Osteocyte (in vitro differentiated cells): ENCODE data around the gene LRP1B. TPM values are rescaled to one million over a fixed set of nuclear protein-coding genes. Genes with fewer than 3 reads are reported as not detected.

Source experiments
- DNase-seq: peaks from one replicate; pipeline ENCODE4 v3.0.0; 2021; ENCODE audit warnings: mixed read lengths; ENCODE audit not compliant: unreplicated experiment; ENCODE audit errors: extremely low spot score
- H3K27ac Mint-ChIP-seq: one replicate; pipeline ENCODE4 v1.8.0; 2021; ENCODE audit warnings: mild to moderate bottlenecking, mixed read lengths; ENCODE audit not compliant: unreplicated experiment
- H3K27me3 Mint-ChIP-seq: one replicate; pipeline ENCODE4 v1.8.0; 2021; ENCODE audit warnings: mixed read lengths; ENCODE audit not compliant: unreplicated experiment
- H3K36me3 Mint-ChIP-seq: one replicate; pipeline ENCODE4 v1.8.0; 2021; ENCODE audit warnings: mixed read lengths; ENCODE audit not compliant: unreplicated experiment
- H3K4me1 Mint-ChIP-seq: one replicate; pipeline ENCODE4 v1.8.0; 2021; ENCODE audit warnings: mixed read lengths; ENCODE audit not compliant: unreplicated experiment
- H3K4me3 Mint-ChIP-seq: one replicate; pipeline ENCODE4 v1.8.0; 2021; ENCODE audit warnings: mild to moderate bottlenecking, moderate library complexity, mixed read lengths; ENCODE audit not compliant: unreplicated experiment
- H3K9me3 Mint-ChIP-seq: one replicate; pipeline ENCODE4 v1.8.0; 2021; ENCODE audit warnings: mixed read lengths; ENCODE audit not compliant: unreplicated experiment
- total RNA-seq: library from RNA; stranded (reverse); gene quantifications from 2 replicates; pipeline ENCODE4 v1.2.1, GENCODE V29; 2021
- TF ChIP-seq, protein P1 (sequence below): fragments of 200-600 bp; sonication (generic); IDR thresholded peaks from 2 replicates; pipeline ENCODE4 v1.5.0; 2021; ENCODE audit warnings: antibody characterized with exemption, mild to moderate bottlenecking, moderate library complexity

Gene LRP1B
- total RNA-seq, 1 donor from 2014 or later: 3.6 TPM

DNA sequence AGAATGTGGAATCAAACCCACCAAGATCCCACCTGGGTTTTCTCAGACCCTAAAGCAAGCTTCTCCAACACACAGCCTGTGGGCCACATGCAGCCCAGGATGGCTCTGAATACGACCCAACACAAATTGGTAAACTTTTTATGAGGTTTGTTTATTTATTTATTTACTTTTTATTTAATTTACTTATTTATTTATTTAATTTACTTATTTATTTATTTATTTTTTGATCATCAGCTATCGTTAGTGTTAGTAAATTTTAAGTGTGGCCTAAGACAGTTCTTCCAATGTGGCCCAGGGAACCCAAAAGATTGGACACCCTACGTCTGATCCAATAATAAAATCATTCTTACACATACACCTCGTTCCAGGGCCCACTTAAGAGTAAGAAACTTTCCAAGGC, 1451.1 kb downstream of the LRP1B start:
- DNase-seq: no peak

DNA sequence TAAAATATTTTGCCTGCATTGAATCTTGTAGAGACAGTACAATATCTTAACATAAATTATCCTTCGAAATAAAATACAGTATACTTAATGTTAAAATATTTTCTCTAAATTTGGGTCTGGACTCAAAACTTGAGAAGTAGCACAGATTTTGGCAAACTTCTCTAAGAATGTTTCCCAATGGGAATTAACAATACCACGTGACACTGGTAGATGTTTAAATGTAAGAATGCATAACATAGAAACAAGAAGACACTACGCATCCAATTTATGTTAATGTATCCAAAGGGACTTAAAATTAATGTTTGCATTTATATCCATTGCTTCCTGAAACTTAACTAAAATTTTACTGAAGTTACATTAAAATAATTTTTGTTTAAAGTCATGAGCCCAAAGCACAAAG, 1460.9 kb downstream of the LRP1B start:
- Mint-ChIP-seq H3K27me3 (no peaks in the 10 kb centered on the region), H3K9me3 (no peaks in the 10 kb centered on the region), H3K36me3 (no peaks in the 10 kb centered on the region), H3K4me3 (no peak overlapping the region), H3K4me1 (no peaks in the 10 kb centered on the region), H3K27ac (no peak overlapping the region)
- DNase-seq: no peak
- TF ChIP-seq, protein P1, sequence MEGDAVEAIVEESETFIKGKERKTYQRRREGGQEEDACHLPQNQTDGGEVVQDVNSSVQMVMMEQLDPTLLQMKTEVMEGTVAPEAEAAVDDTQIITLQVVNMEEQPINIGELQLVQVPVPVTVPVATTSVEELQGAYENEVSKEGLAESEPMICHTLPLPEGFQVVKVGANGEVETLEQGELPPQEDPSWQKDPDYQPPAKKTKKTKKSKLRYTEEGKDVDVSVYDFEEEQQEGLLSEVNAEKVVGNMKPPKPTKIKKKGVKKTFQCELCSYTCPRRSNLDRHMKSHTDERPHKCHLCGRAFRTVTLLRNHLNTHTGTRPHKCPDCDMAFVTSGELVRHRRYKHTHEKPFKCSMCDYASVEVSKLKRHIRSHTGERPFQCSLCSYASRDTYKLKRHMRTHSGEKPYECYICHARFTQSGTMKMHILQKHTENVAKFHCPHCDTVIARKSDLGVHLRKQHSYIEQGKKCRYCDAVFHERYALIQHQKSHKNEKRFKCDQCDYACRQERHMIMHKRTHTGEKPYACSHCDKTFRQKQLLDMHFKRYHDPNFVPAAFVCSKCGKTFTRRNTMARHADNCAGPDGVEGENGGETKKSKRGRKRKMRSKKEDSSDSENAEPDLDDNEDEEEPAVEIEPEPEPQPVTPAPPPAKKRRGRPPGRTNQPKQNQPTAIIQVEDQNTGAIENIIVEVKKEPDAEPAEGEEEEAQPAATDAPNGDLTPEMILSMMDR: no peak

More for the DNA sequence above, 1451.1 kb downstream of the LRP1B start:
- no peaks in the 10 kb centered on the region for H3K36me3 Mint-ChIP-seq
- no peaks in the 10 kb centered on the region for H3K4me1 Mint-ChIP-seq
- no peak overlapping the region for H3K4me3 Mint-ChIP-seq
- no peak overlapping the region for H3K27ac Mint-ChIP-seq
- H3K27me3 Mint-ChIP-seq: no peaks in the 10 kb centered on the region
- H3K9me3 Mint-ChIP-seq: no peaks in the 10 kb centered on the region
- TF ChIP-seq, protein P1: no peak

DNA sequence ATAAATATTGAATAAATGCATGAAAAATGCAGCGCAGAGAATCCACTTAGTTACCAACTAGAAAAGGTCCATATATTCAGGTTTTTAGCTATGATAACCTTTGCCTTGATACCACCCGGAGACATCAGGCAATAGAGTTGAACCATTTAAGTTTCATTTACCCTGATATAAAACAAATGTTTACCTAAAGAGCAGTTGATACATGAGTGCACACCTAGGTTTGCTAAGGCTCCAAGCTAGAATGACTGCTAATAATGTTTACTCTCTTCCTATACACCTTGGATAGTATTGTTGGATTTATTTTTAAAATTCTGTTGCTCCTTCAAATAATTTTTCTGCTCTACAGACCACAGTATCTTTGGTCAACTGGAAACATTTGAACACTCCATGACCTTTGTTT, 1463.6 kb downstream of the LRP1B start:
- Mint-ChIP-seq H3K4me3 (no peak overlapping the region), H3K27me3 (no peaks in the 10 kb centered on the region), H3K9me3 (no peaks in the 10 kb centered on the region), H3K27ac (no peak overlapping the region), H3K36me3 (no peaks in the 10 kb centered on the region), H3K4me1 (no peaks in the 10 kb centered on the region)
- TF ChIP-seq, protein P1: no peak
- no peak for DNase-seq

DNA sequence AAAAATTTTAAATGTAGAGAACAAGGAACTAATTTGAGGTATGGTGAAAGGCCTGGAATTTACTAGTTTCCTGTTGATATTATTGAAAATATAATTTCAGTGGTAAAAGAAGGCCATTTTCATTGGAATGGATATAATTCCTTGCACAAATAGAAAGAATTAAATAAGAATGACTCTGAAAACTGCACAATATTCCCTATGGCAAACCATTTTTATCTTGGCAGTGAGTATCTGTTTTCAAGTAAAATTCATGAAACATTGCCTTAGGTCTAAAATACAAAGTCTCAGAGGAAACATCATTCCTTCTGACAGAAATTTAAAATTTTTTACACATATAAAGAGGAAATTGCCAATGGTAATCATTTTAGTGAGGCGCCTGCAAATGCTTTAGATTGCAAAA, 1468.3 kb downstream of the LRP1B start:
- TF ChIP-seq, protein P1: no peak
- Mint-ChIP-seq H3K36me3 (no peaks in the 10 kb centered on the region), H3K9me3 (no peaks in the 10 kb centered on the region), H3K27me3 (no peaks in the 10 kb centered on the region), H3K27ac (no peak overlapping the region), H3K4me3 (no peak overlapping the region), H3K4me1 (no peaks in the 10 kb centered on the region)
- no peak for DNase-seq

DNA sequence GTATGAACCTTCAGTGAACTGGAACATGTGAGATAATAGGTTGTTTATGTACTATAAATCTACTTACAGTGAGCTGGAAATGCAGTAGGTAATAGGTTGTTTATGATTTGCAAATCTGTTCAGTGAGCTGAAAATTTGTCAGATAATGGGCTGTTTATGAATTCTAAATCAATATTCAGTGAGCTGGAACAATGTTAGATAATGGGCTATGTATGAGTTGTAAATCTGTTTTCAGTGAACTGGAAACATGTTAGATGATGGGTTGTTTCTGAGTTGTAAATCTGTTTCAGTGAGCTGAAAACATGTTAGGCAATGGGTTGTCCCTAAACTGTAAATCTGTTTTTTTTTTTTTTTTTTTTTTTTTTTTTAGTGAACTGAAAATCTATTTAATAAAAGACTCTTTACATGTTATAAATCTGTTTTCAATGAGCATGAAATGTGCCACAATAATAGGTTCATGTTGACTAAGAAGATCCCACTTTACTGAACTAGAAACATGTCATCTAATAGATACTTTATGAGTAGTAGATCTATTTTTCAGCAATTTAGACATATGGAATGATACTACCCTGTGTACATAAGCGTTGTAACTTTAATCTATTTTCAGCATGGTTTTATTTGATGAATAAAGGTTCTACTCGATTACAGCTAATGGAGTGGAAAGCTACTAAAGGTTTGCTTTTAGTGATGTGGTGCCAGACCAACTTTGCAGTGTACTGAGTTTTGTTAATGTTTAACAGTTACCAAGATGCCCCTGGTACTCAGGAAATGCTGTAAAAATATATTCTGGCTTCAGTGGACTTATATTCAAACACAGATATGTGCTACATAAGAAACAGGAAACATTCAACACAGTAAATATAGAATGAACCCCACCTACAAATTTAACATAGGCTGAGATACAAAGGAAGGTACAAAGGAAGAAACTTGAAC, 1471.8 kb downstream of the LRP1B start:
- H3K36me3 Mint-ChIP-seq: no peaks in the 10 kb centered on the region
- no peak for DNase-seq
- H3K4me3 Mint-ChIP-seq: no peak overlapping the region
- TF ChIP-seq, protein P1: no peak
- H3K4me1 Mint-ChIP-seq: peaks cover 4% of the 10 kb centered on the region
- H3K27me3 Mint-ChIP-seq: no peaks in the 10 kb centered on the region
- no peaks in the 10 kb centered on the region for H3K9me3 Mint-ChIP-seq
- no peak overlapping the region for H3K27ac Mint-ChIP-seq
